ENCODE measurements around the gene TGFBI.

DNA sequence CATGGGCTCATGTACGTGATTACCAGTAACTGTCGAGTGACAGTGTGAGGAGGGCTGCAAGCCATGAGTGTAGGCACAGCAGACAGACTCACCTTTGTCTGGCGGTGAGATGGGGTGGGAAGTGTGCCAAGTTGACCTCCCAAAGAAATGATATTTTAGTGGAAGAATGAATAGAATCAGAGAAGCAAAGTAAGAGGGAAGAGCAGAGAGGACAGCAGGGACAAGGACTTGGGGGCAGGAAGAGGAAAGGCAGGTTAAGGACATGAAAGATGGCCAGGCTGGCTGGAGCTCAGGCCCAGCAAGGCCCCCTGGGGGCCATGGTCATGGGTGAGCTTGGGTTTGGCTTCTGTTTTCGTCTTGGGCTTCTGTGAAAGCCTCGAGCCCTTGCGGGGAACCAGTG lies 20.2 kb downstream of the TGFBI start:
- TF ChIP-seq, protein P1, sequence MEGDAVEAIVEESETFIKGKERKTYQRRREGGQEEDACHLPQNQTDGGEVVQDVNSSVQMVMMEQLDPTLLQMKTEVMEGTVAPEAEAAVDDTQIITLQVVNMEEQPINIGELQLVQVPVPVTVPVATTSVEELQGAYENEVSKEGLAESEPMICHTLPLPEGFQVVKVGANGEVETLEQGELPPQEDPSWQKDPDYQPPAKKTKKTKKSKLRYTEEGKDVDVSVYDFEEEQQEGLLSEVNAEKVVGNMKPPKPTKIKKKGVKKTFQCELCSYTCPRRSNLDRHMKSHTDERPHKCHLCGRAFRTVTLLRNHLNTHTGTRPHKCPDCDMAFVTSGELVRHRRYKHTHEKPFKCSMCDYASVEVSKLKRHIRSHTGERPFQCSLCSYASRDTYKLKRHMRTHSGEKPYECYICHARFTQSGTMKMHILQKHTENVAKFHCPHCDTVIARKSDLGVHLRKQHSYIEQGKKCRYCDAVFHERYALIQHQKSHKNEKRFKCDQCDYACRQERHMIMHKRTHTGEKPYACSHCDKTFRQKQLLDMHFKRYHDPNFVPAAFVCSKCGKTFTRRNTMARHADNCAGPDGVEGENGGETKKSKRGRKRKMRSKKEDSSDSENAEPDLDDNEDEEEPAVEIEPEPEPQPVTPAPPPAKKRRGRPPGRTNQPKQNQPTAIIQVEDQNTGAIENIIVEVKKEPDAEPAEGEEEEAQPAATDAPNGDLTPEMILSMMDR (IDR thresholded peaks at IDR 0.05; ENCODE audit: low read length): no peak
- no peak for TF ChIP-seq EZH2 (IDR thresholded peaks at IDR 0.05; ENCODE audit: borderline replicate concordance, low read length)

All from OCI-LY1 (cell line).